Natural killer cell (primary cell): ENCODE measurements around the gene MCF2L. TPM values are rescaled to one million over a fixed set of nuclear protein-coding genes. Genes with fewer than 3 reads are reported as not detected.

Experiments used
- ATAC-seq, 3 donors: fragments of 150-1000 bp in 2 of 3; fragments of 200-7000 bp in 1 of 3; cut with Tn5 transposase; 1 replicate in 1 of 3; 2 replicates in 2 of 3; pipeline ENCODE4 v1.10.0; 2021; ENCODE audit warnings: mild to moderate bottlenecking in 2 of 3, moderate library complexity in 2 of 3
- DNase-seq, 2 donors: peaks; one replicate each; pipeline versions ENCODE4 v3.0.0 to v3.0.0-alpha.2; 2013 to 2021; ENCODE audit warnings: mixed read lengths in 1 of 2
- H3K27ac ChIP-seq: one replicate; pipeline ENCODE4 v1.5.1; 2013; ENCODE audit warnings: mild to moderate bottlenecking, low read length
- H3K27me3 ChIP-seq: one replicate; pipeline ENCODE4 v1.6.1; 2013; ENCODE audit warnings: low read length; ENCODE audit not compliant: control insufficient read depth, insufficient read depth
- H3K36me3 ChIP-seq: one replicate; pipeline ENCODE4 v1.6.1; 2013; ENCODE audit warnings: low read length; ENCODE audit not compliant: control insufficient read depth, insufficient read depth
- H3K4me1 ChIP-seq: one replicate; pipeline ENCODE4 v1.6.1; 2013; ENCODE audit warnings: low read length; ENCODE audit not compliant: control insufficient read depth, insufficient read depth
- H3K4me3 ChIP-seq: one replicate; pipeline ENCODE4 v1.5.1; 2013; ENCODE audit warnings: low read length
- H3K9me3 ChIP-seq: one replicate; pipeline ENCODE4 v1.6.1; 2013; ENCODE audit warnings: low read length; ENCODE audit not compliant: control insufficient read depth, insufficient read depth
- H3K27ac Mint-ChIP-seq, 2 donors: one replicate each; pipeline ENCODE4 v1.8.0; 2022; ENCODE audit warnings: mild to moderate bottlenecking in 2 of 2, mixed read lengths in 2 of 2, moderate library complexity in 1 of 2
- H3K27me3 Mint-ChIP-seq, 2 donors: one replicate each; pipeline ENCODE4 v1.8.0; 2022; ENCODE audit warnings: low read depth in 2 of 2, mixed read lengths in 2 of 2
- H3K36me3 Mint-ChIP-seq: one replicate; pipeline ENCODE4 v1.8.0; 2022; ENCODE audit warnings: mixed read lengths
- H3K4me1 Mint-ChIP-seq, 2 donors: one replicate each; pipeline ENCODE4 v1.8.0; 2022; ENCODE audit warnings: mixed read lengths in 2 of 2
- H3K4me3 Mint-ChIP-seq: one replicate; pipeline ENCODE4 v1.8.0; 2022; ENCODE audit warnings: mild to moderate bottlenecking, moderate library complexity, mixed read lengths
- H3K9me3 Mint-ChIP-seq, 2 donors: one replicate each; pipeline ENCODE4 v1.8.0; 2022; ENCODE audit warnings: mixed read lengths in 2 of 2
- CTCF ChIP-seq: fragments of 200-600 bp; IDR thresholded peaks from one replicate; pipeline ENCODE4 v1.8.0; 2022; ENCODE audit warnings: antibody characterized with exemption
- WGBS: methylation state at CpG from one replicate; pipeline ENCODE4 v1.1.7; 2013; ENCODE audit warnings: missing lambda C conversion rate; ENCODE audit not compliant: insufficient coverage; 5-methylcytosine and 5-hydroxymethylcytosine counted together
- intact Hi-C: fragments of 100-400 bp; cut with micrococcal nuclease; formaldehyde crosslinking; loops from one replicate; pipeline ENCODE4 v1.14.2; 2022
- total RNA-seq, 4 donors: library from RNA; stranded (reverse); fragments of 120-200 nt in 1 of 4; gene quantifications; one replicate each; pipeline versions ENCODE4 v1.2.3 to v1.2.4, GENCODE V29; 2013 to 2022

The MCF2L gene
- total RNA-seq, 3 donors from 2014 or later (not counting 1 experiment from before 2014, with no cell fraction given): 1.7 to 3.0 (median 3.0) TPM

- Mint-ChIP-seq H3K4me1 (no peaks in the 10 kb centered on the region), H3K27me3 (peaks cover 0 to 6% of the 10 kb centered on the region in 2 donors), H3K27ac (no peak overlapping the region), H3K4me3 (no peak overlapping the region), H3K36me3 (no peaks in the 10 kb centered on the region), H3K9me3 (no peaks in the 10 kb centered on the region)
- 92% methylated on average over 6 of the region's 8 CpGs for WGBS
- intact Hi-C loops: no loop called here
- no peak overlapping the region for H3K27ac ChIP-seq
- no peak for TF ChIP-seq CTCF
- H3K4me1 ChIP-seq: no peaks in the 10 kb centered on the region
- ATAC-seq (no peak), DNase-seq (no peak)
- H3K4me3 ChIP-seq: no peak overlapping the region
- H3K36me3 ChIP-seq: no peaks in the 10 kb centered on the region
- H3K27me3 ChIP-seq: no peaks in the 10 kb centered on the region
- H3K9me3 ChIP-seq: no peaks in the 10 kb centered on the region
These were observed 81.0 kb downstream of the MCF2L start for GRCh38 chr13:113049981-113050380.

- Mint-ChIP-seq H3K4me3 (no peak overlapping the region), H3K9me3 (no peaks in the 10 kb centered on the region), H3K27me3 (peaks cover 0 to under 1% of the 10 kb centered on the region in 2 donors), H3K36me3 (no peaks in the 10 kb centered on the region), H3K27ac (no peak overlapping the region), H3K4me1 (no peaks in the 10 kb centered on the region)
- intact Hi-C loops: no loop called here
- H3K27ac ChIP-seq: no peak overlapping the region
- H3K4me1 ChIP-seq: no peaks in the 10 kb centered on the region
- no peak for ATAC-seq
- no peaks in the 10 kb centered on the region for H3K9me3 ChIP-seq
- 93% methylated on average over 41 of the region's 48 CpGs for WGBS
- no peak for DNase-seq
- TF ChIP-seq CTCF: no peak
- H3K36me3 ChIP-seq: no peaks in the 10 kb centered on the region
- H3K4me3 ChIP-seq: no peak overlapping the region
- H3K27me3 ChIP-seq: no peaks in the 10 kb centered on the region
These were observed 81.9 kb downstream of the MCF2L start for GRCh38 chr13:113050734-113051431.

- TF ChIP-seq CTCF: no peak
- no peaks in the 10 kb centered on the region for H3K27me3 ChIP-seq
- Mint-ChIP-seq H3K4me1 (no peaks in the 10 kb centered on the region), H3K4me3 (no peak overlapping the region), H3K9me3 (no peaks in the 10 kb centered on the region), H3K27me3 (no peaks in the 10 kb centered on the region), H3K27ac (no peak overlapping the region), H3K36me3 (no peaks in the 10 kb centered on the region)
- H3K4me3 ChIP-seq: no peak overlapping the region
- no peaks in the 10 kb centered on the region for H3K36me3 ChIP-seq
- no peaks in the 10 kb centered on the region for H3K4me1 ChIP-seq
- DNase-seq (no peak), ATAC-seq (no peak)
- no peak overlapping the region for H3K27ac ChIP-seq
- intact Hi-C loops: no loop called here
- 92% methylated on average over 13 of the region's 14 CpGs for WGBS
- H3K9me3 ChIP-seq: no peaks in the 10 kb centered on the region
These were observed 82.6 kb downstream of the MCF2L start for GRCh38 chr13:113051641-113052040.

- Histone ChIP-seq H3K27ac (no peak overlapping the region), H3K4me1 (no peaks in the 10 kb centered on the region), H3K9me3 (no peaks in the 10 kb centered on the region), H3K27me3 (no peaks in the 10 kb centered on the region), H3K36me3 (no peaks in the 10 kb centered on the region), H3K4me3 (no peak overlapping the region)
- Mint-ChIP-seq H3K9me3 (no peaks in the 10 kb centered on the region), H3K4me1 (no peaks in the 10 kb centered on the region), H3K27ac (no peak overlapping the region), H3K36me3 (no peaks in the 10 kb centered on the region), H3K4me3 (no peak overlapping the region), H3K27me3 (no peaks in the 10 kb centered on the region)
- TF ChIP-seq CTCF: no peak
- intact Hi-C loops: no loop called here
- WGBS: 86% methylated on average over 16 of the region's 16 CpGs
- ATAC-seq (no peak), DNase-seq (no peak)
These were observed 83.2 kb downstream of the MCF2L start for GRCh38 chr13:113052206-113052605.
